ENCODE data around the gene FKBP1A. TPM values are rescaled to one million over a fixed set of nuclear protein-coding genes. Genes with fewer than 3 reads are reported as not detected.

The FKBP1A gene
- total RNA-seq, 1 donor from 2014 or later = 132 TPM

- H3K27ac Mint-ChIP-seq = no peak overlapping the region
- no peak overlapping the region for H3K4me3 Mint-ChIP-seq
Measured at GRCh38 chr20:1369970-1370369, 22.9 kb downstream of the FKBP1A start.

GRCh38 chr20:1368448-1369199 lies 24.2 kb downstream of the FKBP1A start:
- DNase-seq (ENCODE audit: low spot score in 2 of 2, unreplicated experiment in 2 of 2) = no peak
- no peaks in the 10 kb centered on the region for H3K27me3 Mint-ChIP-seq (ENCODE audit: low read depth)
- peaks cover 4% of the 10 kb centered on the region for H3K9me3 Mint-ChIP-seq
- peak overlapping the region; percentile 39 for H3K27ac Mint-ChIP-seq
- TF ChIP-seq CTCF (IDR thresholded peaks at IDR 0.05; ENCODE audit: unreplicated experiment) = no peak
- H3K4me1 Mint-ChIP-seq = peaks cover 4% of the 10 kb centered on the region
- H3K4me3 Mint-ChIP-seq = no peak overlapping the region
- peaks cover 36% of the 10 kb centered on the region for H3K36me3 Mint-ChIP-seq

More at GRCh38 chr20:1369970-1370369, 22.9 kb downstream of the FKBP1A start:
- TF ChIP-seq CTCF (IDR thresholded peaks at IDR 0.05; ENCODE audit: unreplicated experiment) = no peak
- Mint-ChIP-seq H3K9me3 (peaks cover 4% of the 10 kb centered on the region), H3K36me3 (peaks cover 36% of the 10 kb centered on the region), H3K4me1 (peaks cover 4% of the 10 kb centered on the region), H3K27me3 (ENCODE audit: low read depth) (no peaks in the 10 kb centered on the region)
- no peak for DNase-seq (ENCODE audit: low spot score in 2 of 2, unreplicated experiment in 2 of 2)

- H3K36me3 Mint-ChIP-seq = peaks cover 32% of the 10 kb centered on the region
- H3K27ac Mint-ChIP-seq = no peak overlapping the region
- TF ChIP-seq CTCF (IDR thresholded peaks at IDR 0.05; ENCODE audit: unreplicated experiment) = no peak
- no peaks in the 10 kb centered on the region for H3K27me3 Mint-ChIP-seq (ENCODE audit: low read depth)
- peaks cover 4% of the 10 kb centered on the region for H3K4me1 Mint-ChIP-seq
- H3K4me3 Mint-ChIP-seq = no peak overlapping the region
- DNase-seq (ENCODE audit: low spot score in 2 of 2, unreplicated experiment in 2 of 2) = no peak
- H3K9me3 Mint-ChIP-seq = peaks cover 4% of the 10 kb centered on the region
Measured at GRCh38 chr20:1367479-1367878, 25.4 kb downstream of the FKBP1A start.

- DNase-seq (ENCODE audit: low spot score in 2 of 2, unreplicated experiment in 2 of 2) = no peak
- Mint-ChIP-seq H3K27ac (no peak overlapping the region), H3K9me3 (peaks cover 4% of the 10 kb centered on the region), H3K36me3 (peaks cover 49% of the 10 kb centered on the region), H3K4me1 (peaks cover 4% of the 10 kb centered on the region), H3K4me3 (no peak overlapping the region), H3K27me3 (ENCODE audit: low read depth) (no peaks in the 10 kb centered on the region)
- no peak for TF ChIP-seq CTCF (IDR thresholded peaks at IDR 0.05; ENCODE audit: unreplicated experiment)
Measured at GRCh38 chr20:1364106-1364505, 28.7 kb downstream of the FKBP1A start.

- Mint-ChIP-seq H3K27me3 (ENCODE audit: low read depth) (no peaks in the 10 kb centered on the region), H3K36me3 (peaks cover 47% of the 10 kb centered on the region), H3K9me3 (peaks cover 4% of the 10 kb centered on the region), H3K27ac (no peak overlapping the region), H3K4me1 (peaks cover 2% of the 10 kb centered on the region), H3K4me3 (no peak overlapping the region)
- no peak for TF ChIP-seq CTCF (IDR thresholded peaks at IDR 0.05; ENCODE audit: unreplicated experiment)
- no peak for DNase-seq (ENCODE audit: low spot score in 2 of 2, unreplicated experiment in 2 of 2)
Measured at GRCh38 chr20:1363522-1363921, 29.3 kb downstream of the FKBP1A start.
